Dedifferentiated amniotic fluid mesenchymal stem cell (primary cell): ENCODE data around the gene UBTD1.

Experiments used
- DNase-seq: peaks from one replicate; pipeline ENCODE4 v3.0.0-alpha.2; 2016; ENCODE audit errors: extremely low spot score

UBTD1 gene

DNA sequence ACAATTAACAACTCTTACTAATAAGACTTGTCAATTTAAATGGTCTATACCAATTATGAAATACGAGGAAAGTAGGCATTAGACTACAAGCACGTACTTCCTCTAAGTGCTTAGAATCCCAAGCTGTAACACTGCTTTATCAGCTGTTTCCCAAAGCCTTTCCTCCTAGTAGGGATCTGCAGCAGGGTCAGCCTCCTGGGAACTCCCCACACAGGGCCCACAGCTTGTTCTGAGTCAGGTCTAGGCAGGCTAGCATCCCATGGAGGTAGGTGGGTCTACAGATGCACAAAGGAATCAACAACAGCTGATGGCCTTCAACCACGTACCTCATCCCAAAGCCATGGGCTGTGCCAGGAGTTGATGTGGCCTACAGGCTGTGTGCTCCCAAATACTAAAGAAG lies 15.2 kb upstream of the UBTD1 start:
- no peak for DNase-seq

DNA sequence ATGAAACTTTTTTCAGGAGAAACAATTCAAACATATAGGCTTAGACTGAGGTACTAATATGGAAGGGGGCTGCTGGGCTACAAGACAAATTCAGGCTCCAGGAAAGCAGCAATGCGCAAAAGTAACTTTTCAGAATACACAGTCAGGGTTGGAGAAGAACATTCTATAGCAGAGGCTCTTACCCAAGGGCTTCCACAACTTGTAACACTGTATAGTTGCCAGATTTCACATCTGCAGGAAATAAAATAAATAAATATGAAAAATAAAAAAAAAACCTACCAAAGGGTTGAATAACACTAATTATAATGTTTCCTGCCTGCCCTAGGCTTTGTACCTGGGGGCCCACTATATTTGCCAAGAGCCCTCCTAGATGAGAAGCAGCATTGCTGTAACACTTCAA lies 14.8 kb upstream of the UBTD1 start:
- no peak for DNase-seq

DNA sequence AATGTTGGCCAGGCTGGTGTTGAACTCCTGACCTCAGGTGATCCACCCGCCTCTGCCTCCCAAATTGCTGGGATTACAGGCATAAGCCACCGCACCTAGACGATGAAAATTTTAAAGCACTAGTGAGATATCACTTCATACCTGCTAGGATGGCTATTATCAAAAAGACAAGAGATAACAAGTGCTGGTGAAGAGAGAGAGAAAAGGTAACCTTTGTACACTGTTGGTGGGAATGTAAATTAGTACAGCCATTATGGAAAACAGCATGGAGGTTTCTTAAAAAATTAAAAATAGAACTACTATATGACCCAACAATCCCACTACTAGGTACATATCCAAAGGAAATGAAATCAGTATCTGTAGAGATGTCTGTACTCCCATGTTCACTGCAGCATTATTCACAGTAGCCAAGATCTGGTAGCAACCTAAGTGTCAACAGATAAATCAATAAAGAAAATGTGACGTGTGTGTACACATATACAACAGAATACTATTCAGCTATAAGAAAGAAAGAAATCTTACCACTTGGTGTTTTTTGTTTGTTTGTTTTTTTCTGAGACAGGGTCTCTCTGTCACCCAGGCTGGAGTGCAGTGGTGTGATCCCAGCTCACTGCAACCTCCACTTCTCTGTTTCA lies 13.0 kb upstream of the UBTD1 start:
- no peak for DNase-seq

DNA sequence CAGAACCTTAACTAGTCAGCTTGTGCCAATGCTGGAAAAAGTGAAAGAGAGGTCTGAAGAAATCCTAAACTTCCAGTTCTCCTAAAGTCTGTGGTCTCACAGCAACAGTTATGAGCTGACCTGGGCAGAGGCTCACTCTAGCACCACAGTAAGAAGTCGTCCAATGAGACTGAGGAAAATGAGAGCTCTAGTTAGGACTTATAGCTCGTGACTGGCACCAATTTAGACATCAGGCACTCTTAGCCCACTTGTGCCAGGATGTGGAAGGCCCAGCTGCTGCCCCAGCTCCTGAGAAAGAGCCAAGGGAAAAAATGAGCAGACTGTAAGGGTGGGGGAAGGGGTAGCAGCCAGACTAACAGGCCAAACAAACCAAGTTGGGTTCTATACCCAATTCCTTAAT lies 8.1 kb upstream of the UBTD1 start:
- no peak for DNase-seq

GRCh38 chr10:97494151-97494550 lies 4.6 kb upstream of the UBTD1 start:
- DNase-seq, result no peak

DNA sequence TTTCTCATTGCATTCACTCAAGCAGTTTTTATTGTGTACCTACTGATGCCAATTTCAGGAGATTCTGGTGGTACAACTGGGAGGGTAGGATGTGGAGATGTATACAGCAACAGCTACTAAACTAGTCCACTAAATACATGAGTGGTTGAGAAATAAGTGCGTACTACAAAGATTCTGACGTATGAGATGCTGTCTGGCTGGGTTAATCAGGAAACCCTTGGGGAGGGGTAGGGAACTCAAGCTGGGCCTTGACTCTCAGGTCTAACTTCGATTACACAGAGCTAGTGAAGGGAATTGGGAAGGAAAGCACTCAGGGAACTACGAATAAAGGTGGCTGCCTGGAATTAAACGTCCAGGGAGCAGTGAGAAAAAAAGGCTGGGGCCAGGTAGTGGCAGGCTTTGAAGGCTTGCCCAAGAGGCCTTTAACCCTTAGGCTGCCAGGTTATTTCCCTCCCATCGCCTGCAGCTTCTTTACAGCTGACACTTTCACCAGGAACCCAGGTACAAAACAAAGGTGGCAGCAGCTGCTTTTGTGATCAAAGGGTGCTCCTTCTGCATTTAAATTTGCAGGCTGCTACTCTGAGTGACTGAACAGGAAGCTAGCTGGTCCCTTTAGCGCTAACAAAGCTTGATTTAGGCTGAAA lies 3.7 kb upstream of the UBTD1 start:
- DNase-seq, result no peak

DNA sequence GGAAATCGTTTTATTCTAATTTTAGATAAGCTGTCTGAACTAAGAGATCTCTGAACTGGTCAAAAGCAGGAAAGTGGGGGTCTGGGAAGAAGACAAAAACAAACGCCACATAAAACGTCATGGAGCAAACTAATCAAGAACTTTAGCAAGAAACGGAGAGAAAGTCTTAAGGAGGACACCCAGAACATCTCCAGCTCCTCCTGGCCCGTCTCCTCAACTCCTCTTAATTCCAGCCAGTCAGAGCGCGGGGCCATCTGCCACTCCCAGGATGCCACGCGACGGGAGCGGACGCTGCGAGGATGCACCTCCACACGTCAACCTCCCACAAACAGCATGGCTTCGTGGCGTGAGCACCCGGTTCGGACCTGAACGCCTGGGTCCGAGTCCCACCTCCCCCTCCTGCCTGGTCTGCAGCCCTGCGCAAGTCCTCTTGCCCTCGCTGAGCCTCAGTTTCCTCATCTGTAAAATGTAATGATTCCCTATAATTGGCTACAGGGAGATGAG lies 1.1 kb upstream of the UBTD1 start:
- peak; percentile 74 for DNase-seq

GRCh38 chr10:97498076-97498840 lies 466 bp upstream of the UBTD1 start, which contains the start of gene MMS19:
Gene MMS19, minus strand, starts transcription at chr10:97498422. Its CDS starts 38 bp downstream, at chr10:97498384.
- peak; percentile 98 for DNase-seq

- peak; percentile 31 for DNase-seq
These were observed 1.0 kb downstream of the UBTD1 start for GRCh38 chr10:97499561-97500296.

DNA sequence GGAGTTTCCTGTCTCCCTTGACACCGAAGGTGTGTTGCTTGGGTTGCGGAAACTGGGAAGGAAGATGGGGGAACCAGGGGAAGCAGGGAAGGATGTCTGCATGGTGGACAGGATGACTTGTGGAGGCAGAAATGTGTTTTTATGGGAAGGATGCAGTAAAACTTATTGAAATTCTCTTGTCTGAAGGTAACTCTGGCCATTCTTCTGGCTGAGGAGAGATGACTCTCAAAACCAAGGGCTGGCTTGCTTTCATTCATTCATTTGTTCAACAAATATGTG lies 1.5 kb downstream of the UBTD1 start:
- DNase-seq, result no peak

DNA sequence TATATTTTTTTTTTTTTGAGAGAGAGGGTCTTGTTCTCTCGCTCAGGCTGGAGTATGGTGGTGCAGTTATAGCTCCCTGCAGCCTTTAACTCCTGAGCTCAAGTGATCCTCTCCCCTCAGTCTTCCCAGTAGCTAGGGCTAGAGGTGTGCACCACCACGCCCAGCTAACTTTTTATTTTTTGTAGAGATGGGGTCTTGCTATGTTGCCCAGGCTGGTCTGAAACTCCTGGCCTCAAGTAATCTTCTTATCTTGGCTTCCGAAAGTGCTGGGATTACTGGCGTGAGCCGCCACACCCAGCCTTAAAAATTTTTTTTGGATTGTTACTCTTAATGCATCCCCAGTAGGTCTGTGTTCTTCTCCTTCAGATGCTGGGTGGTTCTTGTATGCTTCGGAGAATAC lies 4.2 kb downstream of the UBTD1 start:
- no peak for DNase-seq

- DNase-seq, result no peak
These were observed 4.7 kb downstream of the UBTD1 start for GRCh38 chr10:97503406-97503805.

DNA sequence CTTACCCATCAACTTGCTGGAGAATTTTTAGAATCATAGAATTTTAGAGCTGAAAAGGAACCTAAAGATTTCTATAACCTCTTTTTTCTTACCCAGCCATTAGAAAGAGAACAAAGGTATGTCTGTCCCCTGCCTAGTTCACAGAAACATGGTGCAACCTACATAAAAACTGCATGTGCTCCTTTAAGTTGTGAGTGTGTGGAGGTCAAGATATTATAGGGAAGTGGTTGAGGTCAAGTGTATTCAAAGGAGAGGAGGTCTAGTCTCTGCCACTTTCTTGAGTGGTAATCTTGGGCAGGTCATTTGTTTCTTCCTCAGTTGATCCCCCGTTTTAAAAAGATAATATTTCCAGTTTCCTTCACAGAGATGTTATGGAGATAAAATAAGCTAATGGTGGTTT lies 6.4 kb downstream of the UBTD1 start:
- DNase-seq, result no peak

DNA sequence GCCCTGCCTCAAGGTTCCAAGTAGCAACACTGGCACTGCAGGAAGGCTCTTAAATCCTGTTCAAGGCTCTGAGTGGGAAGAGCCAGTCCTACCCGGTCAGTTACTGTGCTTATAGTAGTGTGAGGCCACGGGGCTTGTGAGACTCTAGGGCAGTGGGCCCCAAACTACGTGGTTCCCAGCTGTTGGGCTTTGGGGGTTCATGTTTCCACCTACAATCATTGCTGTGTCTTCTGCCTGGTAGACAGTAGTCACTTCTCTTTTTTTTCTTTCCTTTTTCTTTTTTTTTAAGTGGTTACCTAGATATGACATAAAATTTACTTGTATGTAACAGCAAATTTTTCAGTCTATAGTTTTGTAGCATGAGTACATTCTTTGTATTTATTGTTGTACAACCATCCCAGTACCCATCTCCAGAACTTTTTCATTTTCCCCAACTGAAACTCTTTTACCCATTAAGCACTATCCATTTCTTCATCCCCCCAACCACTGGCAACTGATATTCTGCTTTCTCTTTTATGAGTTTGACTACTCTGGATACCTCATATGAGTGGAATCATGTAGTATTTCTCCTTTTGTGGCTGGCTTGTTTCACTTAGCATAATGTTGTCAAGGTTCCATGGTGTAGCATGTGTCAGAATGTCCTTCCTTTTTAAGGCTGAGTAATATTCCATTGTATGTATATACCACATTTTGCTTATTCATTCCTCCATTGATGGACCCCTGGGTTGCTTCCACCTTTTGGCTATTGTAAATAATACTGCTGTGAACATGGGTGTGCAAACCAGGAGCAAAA lies 7.7 kb downstream of the UBTD1 start:
- no peak for DNase-seq

DNA sequence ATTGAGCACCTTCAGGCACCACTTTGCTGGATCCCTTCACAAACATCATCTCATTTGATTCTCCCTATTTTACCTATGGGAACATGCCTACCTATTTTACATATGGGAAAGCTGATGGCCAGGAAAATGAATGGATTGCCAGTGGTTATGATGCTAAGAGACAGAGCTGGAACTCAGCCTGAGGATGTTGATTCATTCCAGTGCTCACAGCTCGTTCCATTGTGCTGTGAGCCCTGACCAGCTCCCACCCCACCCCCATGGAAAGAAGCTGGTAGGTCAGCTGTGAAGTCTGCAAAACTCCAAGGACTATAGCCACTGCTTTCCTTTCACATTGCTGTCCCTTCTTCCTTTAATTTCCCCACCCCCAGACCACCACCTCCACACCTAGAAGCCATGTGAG lies 9.6 kb downstream of the UBTD1 start:
- DNase-seq, result no peak

DNA sequence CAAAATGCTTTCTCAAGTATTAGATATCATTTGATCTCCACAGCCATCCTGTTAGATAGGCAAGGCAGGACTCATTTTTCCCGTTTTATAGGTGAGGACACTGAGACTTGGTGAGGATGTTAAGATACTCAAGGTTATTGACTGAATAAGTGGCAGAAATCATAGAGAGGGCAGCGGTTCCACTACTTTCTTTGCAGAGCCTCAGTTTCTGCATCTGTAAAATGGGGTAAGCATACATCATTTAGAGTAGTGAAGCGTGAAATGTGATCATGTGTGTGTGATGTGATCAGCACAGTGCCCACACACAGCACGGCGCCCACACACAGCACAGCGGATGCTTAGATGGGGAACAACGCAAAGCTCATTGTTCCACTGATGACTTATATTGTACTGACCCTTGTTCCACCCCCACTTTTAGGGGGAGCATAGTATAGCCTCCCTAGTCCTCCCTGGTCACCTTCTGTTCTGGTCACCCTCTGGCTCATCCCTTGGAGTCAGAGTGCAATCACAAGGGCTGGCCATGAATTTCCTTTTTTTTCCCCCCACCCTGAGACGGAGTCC lies 10.5 kb downstream of the UBTD1 start:
- no peak for DNase-seq

DNA sequence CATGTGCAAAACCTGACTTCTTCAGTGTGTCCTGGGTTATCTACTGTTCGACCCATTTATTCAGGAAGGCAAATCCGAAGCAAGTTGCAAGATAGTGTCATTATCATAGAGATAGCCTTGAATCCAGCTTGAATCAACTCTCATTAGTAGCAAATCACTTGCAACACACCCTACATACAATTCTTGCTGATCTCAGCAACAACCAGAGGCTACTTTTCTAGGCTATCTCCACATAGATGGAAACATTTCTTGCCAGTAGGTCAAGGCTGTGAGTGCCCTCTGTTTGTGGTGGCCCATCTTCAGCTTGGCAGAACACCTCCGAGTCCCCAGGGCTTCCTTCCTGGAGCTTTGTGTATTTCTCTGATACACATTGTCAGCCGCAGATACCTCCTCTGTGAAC lies 12.0 kb downstream of the UBTD1 start:
- no peak for DNase-seq

- DNase-seq, result no peak
These were observed 13.2 kb downstream of the UBTD1 start for GRCh38 chr10:97511711-97512440.

GRCh38 chr10:97512993-97513392 lies 14.3 kb downstream of the UBTD1 start:
- DNase-seq, result no peak

DNA sequence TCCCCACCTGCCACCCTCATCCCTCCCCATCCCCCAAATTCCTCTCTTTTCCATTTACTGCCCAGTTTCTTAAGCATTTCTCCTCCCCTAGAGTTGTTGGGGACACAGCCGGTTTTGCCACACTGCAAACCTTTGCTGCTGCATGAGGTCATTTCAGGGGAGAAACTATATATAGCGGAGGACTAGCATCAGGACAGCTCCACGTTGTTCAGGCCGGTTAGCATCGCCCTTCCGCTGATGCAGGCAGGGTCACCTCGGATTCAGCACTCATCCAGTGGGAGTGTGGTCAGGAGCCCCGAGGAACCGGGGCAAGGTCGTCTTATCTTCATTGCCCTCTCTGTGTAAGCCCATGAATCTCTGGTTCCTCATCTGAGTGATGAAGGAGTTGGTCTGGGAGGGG lies 15.6 kb downstream of the UBTD1 start:
- no peak for DNase-seq
